HCT116 (cell line): Measurements from ENCODE around the gene TARM1. TPM values are rescaled to one million over a fixed set of nuclear protein-coding genes. Genes with fewer than 3 reads are reported as not detected.

Source experiments
- ATAC-seq: fragments of 200-7000 bp; cut with Tn5 transposase; 2 replicates; pipeline ENCODE4 v1.9.1; 2020; ENCODE audit warnings: mild to moderate bottlenecking, moderate library complexity
- BruUV-seq: library from RNA; stranded (reverse); fragments of 400-500 nt; replicated peaks from 2 replicates; lab custom pipeline; 2021; lab: Mats Ljungman, UMichigan
- CTCF ChIA-PET: fragments of 300-600 bp; sonication (Branson Sonifier 250); formaldehyde crosslinking; loops from one replicate; lab custom pipeline; 2021; ENCODE audit warnings: antibody characterized with exemption; lab: Charles Lee
- POLR2A ChIA-PET: fragments of 300-600, 350-600 bp; sonication (Branson Sonifier 250); formaldehyde crosslinking; loops from one replicate; lab custom pipeline; 2021; ENCODE audit warnings: antibody characterized with exemption; lab: Charles Lee
- RAD21 ChIA-PET, 2 experiments: fragments of 300-600 bp; sonication (Branson Sonifier 250); formaldehyde crosslinking; loops; one replicate each; lab custom pipeline; 2023; ENCODE audit warnings: low total read pairs in 2 of 2; ENCODE audit not compliant: uncharacterized antibody in 2 of 2, unreplicated experiment in 2 of 2, low non-redundant PET in 1 of 2; lab: Charles Lee
- DNase-seq: peaks from one replicate; pipeline ENCODE4 v3.0.0-alpha.2; 2010; ENCODE audit warnings: low read depth, low spot score
- H2AFZ ChIP-seq: fragments of 200-600 bp; shearing (Covaris generic), sonication (generic); 2 replicates; pipeline ENCODE4 v1.6.1; 2017; ENCODE audit warnings: low read depth, mixed run types, mixed read lengths, antibody characterized with exemption, low read length; ENCODE audit not compliant: poor library complexity, severe bottlenecking
- H3K27ac ChIP-seq: 2 replicates; pipeline ENCODE4 v1.5.1; 2012; ENCODE audit warnings: low read depth, low read length
- H3K27me3 ChIP-seq: fragments of 200-600 bp; sonication (generic); 2 replicates; pipeline ENCODE4 v1.6.1; 2016; ENCODE audit warnings: mixed run types, low read length, mixed read lengths; ENCODE audit not compliant: insufficient read depth
- H3K36me3 ChIP-seq, 2 experiments: fragments of 200-500 bp in 1 of 2; fragments of 200-600 bp in 1 of 2; sonication (Bioruptor generic) in 1 of 2; sonication (generic) in 1 of 2; 2 replicates each; pipeline versions ENCODE4 v1.5.1 to v1.6.1; 2014 to 2016; ENCODE audit warnings: low read length in 2 of 2, inconsistent platforms in 1 of 2, mixed read lengths in 1 of 2, mixed run types in 1 of 2; ENCODE audit not compliant: insufficient read depth in 2 of 2, control insufficient read depth in 1 of 2
- H3K4me1 ChIP-seq, 2 experiments: fragments of 200-600 bp in 1 of 2; sonication (generic) in 1 of 2; 2 replicates each; pipeline versions ENCODE4 v1.5.1 to v1.6.1; 2012 to 2017; ENCODE audit warnings: low read length in 2 of 2, inconsistent platforms in 1 of 2, mild to moderate bottlenecking in 1 of 2, mixed read lengths in 1 of 2, mixed run types in 1 of 2, moderate library complexity in 1 of 2; ENCODE audit not compliant: insufficient read depth in 2 of 2, control insufficient read depth in 1 of 2
- H3K4me2 ChIP-seq: fragments of 200-600 bp; sonication (generic); 2 replicates; pipeline ENCODE4 v1.6.1; 2017; ENCODE audit warnings: mixed run types, low read length, mixed read lengths
- H3K4me3 ChIP-seq, 2 experiments: fragments of 200-600 bp in 1 of 2; sonication (generic) in 1 of 2; replicated peaks in 1 of 2; 2 replicates each; pipeline ENCODE4 v1.5.1; 2011 to 2016; ENCODE audit warnings: low read length in 2 of 2, control low read depth in 1 of 2, low read depth in 1 of 2, mild to moderate bottlenecking in 1 of 2, mixed read lengths in 1 of 2, mixed run types in 1 of 2
- H3K79me2 ChIP-seq: fragments of 200-600 bp; sonication (generic); 2 replicates; pipeline ENCODE4 v1.6.1; 2017; ENCODE audit warnings: mild to moderate bottlenecking, mixed run types, low read length, moderate library complexity, mixed read lengths; ENCODE audit not compliant: insufficient read depth
- H3K9ac ChIP-seq: fragments of 200-600 bp; sonication (generic); 2 replicates; pipeline ENCODE4 v1.6.1; 2016; ENCODE audit warnings: low read length, mixed read lengths
- H3K9me2 ChIP-seq: fragments of 200-600 bp; sonication (generic), shearing (Covaris generic); 2 replicates; pipeline ENCODE4 v1.6.1; 2017; ENCODE audit warnings: mixed run types, mild to moderate bottlenecking, moderate library complexity; ENCODE audit not compliant: insufficient read depth
- H3K9me3 ChIP-seq, 2 experiments: fragments of 200-500 bp in 1 of 2; fragments of 200-600 bp in 1 of 2; sonication (Bioruptor generic) in 1 of 2; sonication (generic) in 1 of 2; 2 replicates each; pipeline ENCODE4 v1.6.1; 2014 to 2017; ENCODE audit warnings: low read length in 2 of 2, mixed read lengths in 2 of 2, inconsistent platforms in 1 of 2, low read depth in 1 of 2, mild to moderate bottlenecking in 1 of 2, mixed run types in 1 of 2, moderate library complexity in 1 of 2; ENCODE audit not compliant: control insufficient read depth in 1 of 2, insufficient read depth in 1 of 2
- H4K20me1 ChIP-seq: fragments of 200-600 bp; sonication (generic), shearing (Covaris generic); 2 replicates; pipeline ENCODE4 v1.6.1; 2017; ENCODE audit warnings: mixed run types, mild to moderate bottlenecking, moderate library complexity; ENCODE audit not compliant: insufficient read depth
- CBX3 ChIP-seq: IDR thresholded peaks from 2 replicates; pipeline ENCODE4 v1.6.1; 2012; ENCODE audit warnings: low read depth
- CEBPB ChIP-seq: IDR thresholded peaks from 2 replicates; pipeline ENCODE4 v1.6.1; 2012; ENCODE audit warnings: low read depth
- EZH2 ChIP-seq: fragments of 200-600 bp; sonication (generic); IDR thresholded peaks from 2 replicates; pipeline ENCODE4 v1.6.1; 2017; ENCODE audit warnings: antibody characterized with exemption, mixed run types
- EZH2phosphoT487 ChIP-seq: fragments of 200-600 bp; IDR thresholded peaks from 2 replicates; pipeline ENCODE4 v1.6.1; 2018; ENCODE audit warnings: antibody characterized with exemption, borderline replicate concordance
- POLR2AphosphoS5 ChIP-seq: IDR thresholded peaks from 2 replicates; pipeline ENCODE4 v1.6.1; 2011; ENCODE audit warnings: mild to moderate bottlenecking, low read depth, low read length, moderate library complexity
- RAD21 ChIP-seq: IDR thresholded peaks from 2 replicates; pipeline ENCODE4 v1.6.1; 2012; ENCODE audit warnings: low read depth, mild to moderate bottlenecking
- REST ChIP-seq: IDR thresholded peaks from 2 replicates; pipeline ENCODE4 v1.6.1; 2012; ENCODE audit warnings: low read depth
- SP1 ChIP-seq: IDR thresholded peaks from 2 replicates; pipeline ENCODE4 v1.6.1; 2012; ENCODE audit warnings: low read depth
- TCF7L2 ChIP-seq: IDR thresholded peaks from 2 replicates; pipeline ENCODE4 v1.7.0; 2011; ENCODE audit warnings: borderline replicate concordance, inconsistent platforms; ENCODE audit not compliant: insufficient read depth, insufficient read length; ENCODE audit errors: extremely low read depth
- ZBTB33 ChIP-seq: IDR thresholded peaks from 2 replicates; pipeline ENCODE4 v1.6.1; 2011; ENCODE audit warnings: mild to moderate bottlenecking, low read length, moderate library complexity; ENCODE audit not compliant: insufficient replicate concordance; ENCODE audit errors: extremely low read depth
- ZNF274 ChIP-seq: fragments of 200-500 bp; sonication (Bioruptor generic); IDR thresholded peaks from 2 replicates; pipeline ENCODE4 v1.6.1; 2014; ENCODE audit warnings: mild to moderate bottlenecking, low read depth, low read length, inconsistent platforms
- intact Hi-C: fragments of 100-400 bp; cut with micrococcal nuclease; formaldehyde crosslinking; loops from 2 replicates; pipeline ENCODE4 v1.10.0; 2022
- total RNA-seq: library from RNA; stranded (reverse); gene quantifications from one replicate; pipeline ENCODE4 v1.2.1, GENCODE V29; 2021; ENCODE audit not compliant: unreplicated experiment
- TF ChIP-seq, protein P1 (sequence below), 3 experiments: fragments of 200-600 bp in 1 of 3; sonication (generic) in 1 of 3; IDR thresholded peaks in 2 of 3; conservative IDR thresholded peaks in 1 of 3; 2 replicates each; pipeline ENCODE4 v1.5.1; 2012 to 2017; ENCODE audit warnings: low read depth in 2 of 3, low read length in 2 of 3, antibody characterized with exemption in 1 of 3, borderline replicate concordance in 1 of 3, control low read depth in 1 of 3, mild to moderate bottlenecking in 1 of 3, mixed read lengths in 1 of 3, mixed run types in 1 of 3, moderate library complexity in 1 of 3; ENCODE audit not compliant: insufficient read depth in 1 of 3
- TF ChIP-seq, protein P2 (sequence below): IDR thresholded peaks from 2 replicates; pipeline ENCODE4 v1.6.1; 2012

The TARM1 gene
- total RNA-seq, 1 experiment from 2014 or later, result not detected

- ChIA-PET POLR2A (no interaction called here), RAD21 (no interaction called here), CTCF (no interaction called here)
- DNase-seq (no peak), ATAC-seq (no peak)
- Histone ChIP-seq H3K4me1 (no peaks in the 10 kb centered on the region), H3K27me3 (no peaks in the 10 kb centered on the region), H4K20me1 (no peaks in the 10 kb centered on the region), H3K9ac (no peak overlapping the region), H3K36me3 (peaks cover 27 to 44% of the 10 kb centered on the region in 2 experiments; a peak in 3 of 4 replicates), H3K4me3 (no peak overlapping the region), H3K9me3 (no peaks in the 10 kb centered on the region), H3K79me2 (no peaks in the 10 kb centered on the region), H3K27ac (no peak overlapping the region), H3K9me2 (no peaks in the 10 kb centered on the region), H3K4me2 (no peak overlapping the region), H2AFZ (no peak overlapping the region)
- no TSS peak for BruUV-seq
- TF ChIP-seq, protein P1, sequence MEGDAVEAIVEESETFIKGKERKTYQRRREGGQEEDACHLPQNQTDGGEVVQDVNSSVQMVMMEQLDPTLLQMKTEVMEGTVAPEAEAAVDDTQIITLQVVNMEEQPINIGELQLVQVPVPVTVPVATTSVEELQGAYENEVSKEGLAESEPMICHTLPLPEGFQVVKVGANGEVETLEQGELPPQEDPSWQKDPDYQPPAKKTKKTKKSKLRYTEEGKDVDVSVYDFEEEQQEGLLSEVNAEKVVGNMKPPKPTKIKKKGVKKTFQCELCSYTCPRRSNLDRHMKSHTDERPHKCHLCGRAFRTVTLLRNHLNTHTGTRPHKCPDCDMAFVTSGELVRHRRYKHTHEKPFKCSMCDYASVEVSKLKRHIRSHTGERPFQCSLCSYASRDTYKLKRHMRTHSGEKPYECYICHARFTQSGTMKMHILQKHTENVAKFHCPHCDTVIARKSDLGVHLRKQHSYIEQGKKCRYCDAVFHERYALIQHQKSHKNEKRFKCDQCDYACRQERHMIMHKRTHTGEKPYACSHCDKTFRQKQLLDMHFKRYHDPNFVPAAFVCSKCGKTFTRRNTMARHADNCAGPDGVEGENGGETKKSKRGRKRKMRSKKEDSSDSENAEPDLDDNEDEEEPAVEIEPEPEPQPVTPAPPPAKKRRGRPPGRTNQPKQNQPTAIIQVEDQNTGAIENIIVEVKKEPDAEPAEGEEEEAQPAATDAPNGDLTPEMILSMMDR (IDR thresholded peaks at IDR 0.05 in 2 of 3, conservative IDR thresholded peaks at IDR 0.05 in 1 of 3; ENCODE audit: borderline replicate concordance in 1 of 3, insufficient read depth in 1 of 3, low read depth in 2 of 3, low read length in 2 of 3), result no peak
- TF ChIP-seq RAD21 (no peak), REST (no peak), TCF7L2 (no peak), ZBTB33 (no peak), EZH2 (no peak), CEBPB (no peak), CBX3 (no peak), EZH2phosphoT487 (no peak), SP1 (no peak), ZNF274 (no peak), POLR2AphosphoS5 (no peak)
- TF ChIP-seq, protein P2, sequence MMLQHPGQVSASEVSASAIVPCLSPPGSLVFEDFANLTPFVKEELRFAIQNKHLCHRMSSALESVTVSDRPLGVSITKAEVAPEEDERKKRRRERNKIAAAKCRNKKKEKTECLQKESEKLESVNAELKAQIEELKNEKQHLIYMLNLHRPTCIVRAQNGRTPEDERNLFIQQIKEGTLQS, result no peak
- intact Hi-C loops, result no loop called here
These were observed 46.7 kb upstream of the TARM1 start for GRCh38 chr19:54127688-54128440.
